BE2C (cell line): ENCODE results near the gene SLC35B2.

Experiments used
- DNase-seq: peaks from one replicate; pipeline ENCODE4 v3.0.0-alpha.2; 2020
- H3K27me3 ChIP-seq: fragments of 250-450 bp; sonication (Bioruptor Pico); 2 replicates; pipeline ENCODE4 v1.5.1; 2020; ENCODE audit warnings: mild to moderate bottlenecking
- H3K36me3 ChIP-seq: fragments of 250-450 bp; sonication (Bioruptor Pico); 2 replicates; pipeline ENCODE4 v1.5.1; 2020; ENCODE audit warnings: mild to moderate bottlenecking
- H3K4me1 ChIP-seq: fragments of 250-450 bp; sonication (Bioruptor Pico); 2 replicates; pipeline ENCODE4 v1.5.1; 2020
- H3K4me3 ChIP-seq: 2 replicates; pipeline ENCODE4 v1.5.1; 2011; ENCODE audit warnings: low read depth, low read length
- H3K9me3 ChIP-seq: fragments of 250-450 bp; sonication (Bioruptor Pico); 2 replicates; pipeline ENCODE4 v1.5.1; 2020
- CTCF ChIP-seq: IDR thresholded peaks from 2 replicates; pipeline ENCODE4 v1.5.1; 2012; ENCODE audit warnings: mild to moderate bottlenecking, low read depth, low read length

The SLC35B2 gene

GRCh38 chr6:44230034-44230675, 27.2 kb downstream of the SLC35B2 start:
- TF ChIP-seq CTCF = no peak
- no peak overlapping the region for H3K4me3 ChIP-seq
- H3K9me3 ChIP-seq = no peaks in the 10 kb centered on the region
- peaks cover 36% of the 10 kb centered on the region for H3K4me1 ChIP-seq
- H3K27me3 ChIP-seq = no peaks in the 10 kb centered on the region
- DNase-seq = no peak
- peaks cover 61% of the 10 kb centered on the region for H3K36me3 ChIP-seq

- Histone ChIP-seq H3K4me1 (peaks cover 30% of the 10 kb centered on the region), H3K36me3 (peaks cover 54% of the 10 kb centered on the region), H3K27me3 (no peaks in the 10 kb centered on the region), H3K9me3 (no peaks in the 10 kb centered on the region), H3K4me3 (no peak overlapping the region)
- TF ChIP-seq CTCF = no peak
- DNase-seq = no peak
Observed at GRCh38 chr6:44229376-44230033, 27.8 kb downstream of the SLC35B2 start.

GRCh38 chr6:44228836-44229235, 28.5 kb downstream of the SLC35B2 start:
- Histone ChIP-seq H3K9me3 (no peaks in the 10 kb centered on the region), H3K4me1 (peaks cover 23% of the 10 kb centered on the region), H3K4me3 (no peak overlapping the region), H3K36me3 (peaks cover 50% of the 10 kb centered on the region), H3K27me3 (no peaks in the 10 kb centered on the region)
- no peak for DNase-seq
- no peak for TF ChIP-seq CTCF

- H3K36me3 ChIP-seq = peaks cover 46% of the 10 kb centered on the region
Observed at GRCh38 chr6:44228433-44228832, 28.9 kb downstream of the SLC35B2 start.

GRCh38 chr6:44228031-44228430, 29.3 kb downstream of the SLC35B2 start:
- no peak overlapping the region for H3K4me3 ChIP-seq
- peaks cover 42% of the 10 kb centered on the region for H3K36me3 ChIP-seq
- no peaks in the 10 kb centered on the region for H3K9me3 ChIP-seq
- peaks cover 19% of the 10 kb centered on the region for H3K4me1 ChIP-seq
- DNase-seq = no peak
- H3K27me3 ChIP-seq = no peaks in the 10 kb centered on the region
- TF ChIP-seq CTCF = no peak

More at GRCh38 chr6:44228433-44228832, 28.9 kb downstream of the SLC35B2 start:
- H3K9me3 ChIP-seq = no peaks in the 10 kb centered on the region
- H3K4me3 ChIP-seq = no peak overlapping the region
- peaks cover 19% of the 10 kb centered on the region for H3K4me1 ChIP-seq
- H3K27me3 ChIP-seq = no peaks in the 10 kb centered on the region
- no peak for DNase-seq
- TF ChIP-seq CTCF = no peak

GRCh38 chr6:44227148-44227793, 30.1 kb downstream of the SLC35B2 start:
- TF ChIP-seq CTCF = no peak; the same call in 1 of the 2 replicates
- no peaks in the 10 kb centered on the region for H3K27me3 ChIP-seq
- H3K4me1 ChIP-seq = peaks cover 24% of the 10 kb centered on the region
- peak overlapping the region; percentile 45; the same call in 1 of the 2 replicates for H3K4me3 ChIP-seq
- DNase-seq = no peak
- peaks cover 34% of the 10 kb centered on the region for H3K36me3 ChIP-seq
- no peaks in the 10 kb centered on the region for H3K9me3 ChIP-seq
